GM23338 (cell line): Measurements from ENCODE around the gene SCN4B. TPM values are rescaled to one million over a fixed set of nuclear protein-coding genes. Genes with fewer than 3 reads are reported as not detected.

Source experiments
- ATAC-seq: fragments of 200-7000 bp; cut with Tn5 transposase; 3 replicates; pipeline ENCODE4 v1.9.1; 2020
- DNase-seq: peaks from one replicate; pipeline ENCODE4 v3.0.0-alpha.2; 2015; ENCODE audit warnings: low spot score
- H2AFZ ChIP-seq: fragments of 200-600 bp; sonication (generic); 2 replicates; pipeline ENCODE4 v1.8.0; 2016; ENCODE audit warnings: antibody characterized with exemption, mild to moderate bottlenecking, moderate library complexity
- H3F3A ChIP-seq: fragments of 200-600 bp; sonication (generic); replicated peaks from 2 replicates; pipeline ENCODE4 v1.8.0; 2017; ENCODE audit warnings: antibody characterized with exemption, mixed run types, low read depth
- H3K27ac ChIP-seq: fragments of 200-600 bp; sonication (generic); 2 replicates; pipeline ENCODE4 v1.6.1; 2016; ENCODE audit warnings: low read depth
- H3K27me3 ChIP-seq: fragments of 200-600 bp; sonication (generic); 2 replicates; pipeline ENCODE4 v1.8.0; 2016; ENCODE audit warnings: mild to moderate bottlenecking, mixed run types, moderate library complexity; ENCODE audit not compliant: insufficient read depth
- H3K36me3 ChIP-seq: fragments of 200-600 bp; sonication (generic); 2 replicates; pipeline ENCODE4 v1.8.0; 2016; ENCODE audit warnings: mild to moderate bottlenecking; ENCODE audit not compliant: insufficient read depth
- H3K4me1 ChIP-seq: fragments of 200-600 bp; sonication (generic); 2 replicates; pipeline ENCODE4 v1.8.0; 2016; ENCODE audit warnings: mild to moderate bottlenecking, moderate library complexity; ENCODE audit not compliant: insufficient read depth
- H3K4me2 ChIP-seq: fragments of 200-600 bp; sonication (generic); 2 replicates; pipeline ENCODE4 v1.7.1; 2017; ENCODE audit warnings: mixed run types
- H3K4me3 ChIP-seq: fragments of 200-600 bp; sonication (generic); 2 replicates; pipeline ENCODE4 v1.6.1; 2016; ENCODE audit warnings: mixed run types
- H3K79me2 ChIP-seq: fragments of 200-600 bp; sonication (generic); replicated peaks from 2 replicates; pipeline ENCODE4 v1.8.0; 2017; ENCODE audit warnings: mild to moderate bottlenecking; ENCODE audit not compliant: insufficient read depth
- H3K9me2 ChIP-seq: fragments of 200-600 bp; sonication (generic); 2 replicates; pipeline ENCODE4 v1.8.0; 2017; ENCODE audit not compliant: insufficient read depth
- H4K20me1 ChIP-seq: fragments of 200-600 bp; sonication (generic); replicated peaks from 2 replicates; pipeline ENCODE4 v1.8.0; 2017; ENCODE audit warnings: mild to moderate bottlenecking; ENCODE audit not compliant: insufficient read depth
- H3K27ac Mint-ChIP-seq: 2 replicates; pipeline ENCODE4 v1.8.0; 2020; ENCODE audit warnings: inconsistent platforms, mild to moderate bottlenecking, moderate library complexity, mixed read lengths
- H3K27me3 Mint-ChIP-seq: 3 replicates; pipeline ENCODE4 v1.8.0; 2022; ENCODE audit warnings: low read depth, mild to moderate bottlenecking, moderate library complexity, mixed read lengths, inconsistent platforms; ENCODE audit not compliant: insufficient read depth, poor library complexity
- H3K36me3 Mint-ChIP-seq: 3 replicates; pipeline ENCODE4 v1.8.0; 2021; ENCODE audit warnings: low read depth, mild to moderate bottlenecking, inconsistent platforms, moderate library complexity, mixed read lengths
- H3K4me1 Mint-ChIP-seq: 3 replicates; pipeline ENCODE4 v1.8.0; 2020; ENCODE audit warnings: mild to moderate bottlenecking, inconsistent platforms, mixed read lengths
- H3K4me3 Mint-ChIP-seq: 3 replicates; pipeline ENCODE4 v1.8.0; 2021; ENCODE audit warnings: moderate library complexity, mild to moderate bottlenecking, inconsistent platforms, mixed read lengths
- H3K9me3 Mint-ChIP-seq: 3 replicates; pipeline ENCODE4 v1.8.0; 2020; ENCODE audit warnings: moderate library complexity, mild to moderate bottlenecking, inconsistent platforms, mixed read lengths
- CREB1 ChIP-seq: fragments of 250-450 bp; sonication (Bioruptor Pico); IDR thresholded peaks from 2 replicates; pipeline ENCODE4 v1.5.0; 2020; ENCODE audit warnings: low read depth, mild to moderate bottlenecking, moderate library complexity
- CTCF ChIP-seq, 2 experiments: fragments of 200-600 bp in 1 of 2; sonication (generic) in 1 of 2; conservative IDR thresholded peaks; 2 replicates each; pipeline versions ENCODE4 v1.5.1 to v1.6.1; 2016 to 2017; ENCODE audit warnings: antibody characterized with exemption in 2 of 2, low read depth in 2 of 2, mild to moderate bottlenecking in 2 of 2, moderate library complexity in 1 of 2
- ETS1 ChIP-seq: IDR thresholded peaks from 2 replicates; pipeline ENCODE4 v1.6.1; 2016; ENCODE audit warnings: antibody characterized with exemption
- EZH2 ChIP-seq: fragments of 200-600 bp; sonication (generic); IDR thresholded peaks from one replicate; pipeline ENCODE4 v1.8.0; 2017; ENCODE audit warnings: antibody characterized with exemption, mild to moderate bottlenecking, low read depth; ENCODE audit not compliant: unreplicated experiment
- EZH2phosphoT487 ChIP-seq: fragments of 200-600 bp; sonication (generic); IDR thresholded peaks from one replicate; pipeline ENCODE4 v1.8.1; 2018; ENCODE audit warnings: antibody characterized with exemption; ENCODE audit not compliant: unreplicated experiment
- JUNB ChIP-seq: IDR thresholded peaks from one replicate; pipeline ENCODE4 v1.6.1; 2016; ENCODE audit warnings: antibody characterized with exemption; ENCODE audit not compliant: unreplicated experiment
- NANOG ChIP-seq: IDR thresholded peaks from 2 replicates; pipeline ENCODE4 v1.6.1; 2016; ENCODE audit warnings: antibody characterized with exemption, borderline replicate concordance
- ZNF331 ChIP-seq: fragments of 250-450 bp; sonication (Bioruptor Pico); IDR thresholded peaks from 2 replicates; pipeline ENCODE4 v1.5.0; 2020; ENCODE audit warnings: low read depth, mild to moderate bottlenecking, moderate library complexity
- polyA plus RNA-seq: library from polyadenylated mRNA; unstranded; fragments of >200 nt; fragmentation: Nextera tagmentation; extraction: Ambion mirVana; gene quantifications from 2 replicates; pipeline ENCODE4 v1.2.1, GENCODE V29; 2016
- total RNA-seq: library from RNA; depleted of rRNA; stranded (reverse); fragments of >200 nt; shearing (Covaris generic); gene quantifications from 2 replicates; pipeline ENCODE4 v1.2.3, GENCODE V29; 2014
- TF ChIP-seq, protein P1 (sequence below): IDR thresholded peaks from one replicate; pipeline ENCODE4 v1.6.1; 2018; ENCODE audit warnings: antibody characterized with exemption; ENCODE audit not compliant: unreplicated experiment
- TF ChIP-seq, protein P2 (sequence below): fragments of 250-450 bp; sonication (Bioruptor Pico); IDR thresholded peaks from 2 replicates; pipeline ENCODE4 v1.5.0; 2020; ENCODE audit warnings: mild to moderate bottlenecking, moderate library complexity

Gene SCN4B
- total and polyA plus RNA-seq, 2 experiments from 2014 or later = 0.45 to 3.0 TPM

- no peak for DNase-seq
- peaks cover 15% of the 10 kb centered on the region for H3K27me3 Mint-ChIP-seq
These were observed 12.3 kb upstream of the SCN4B start for GRCh38 chr11:118164885-118165284.

More at GRCh38 chr11:118164885-118165284, 12.3 kb upstream of the SCN4B start:
- Histone ChIP-seq H3K27me3 (peaks cover 32% of the 10 kb centered on the region), H3K36me3 (no peaks in the 10 kb centered on the region), H3K27ac (no peak overlapping the region), H3F3A (no peaks in the 10 kb centered on the region), H3K79me2 (no peaks in the 10 kb centered on the region), H3K4me1 (no peaks in the 10 kb centered on the region), H3K4me2 (no peak overlapping the region), H2AFZ (no peak overlapping the region), H4K20me1 (no peaks in the 10 kb centered on the region; the same call in 1 of the 2 replicates), H3K4me3 (no peak overlapping the region), H3K9me2 (no peaks in the 10 kb centered on the region)
- no peak overlapping the region for H3K27ac Mint-ChIP-seq
- peak; percentile 26 for ATAC-seq
- no peak overlapping the region for H3K4me3 Mint-ChIP-seq
- peaks cover 9% of the 10 kb centered on the region; the same call in 2 of the 3 replicates for H3K4me1 Mint-ChIP-seq
- TF ChIP-seq, protein P1, sequence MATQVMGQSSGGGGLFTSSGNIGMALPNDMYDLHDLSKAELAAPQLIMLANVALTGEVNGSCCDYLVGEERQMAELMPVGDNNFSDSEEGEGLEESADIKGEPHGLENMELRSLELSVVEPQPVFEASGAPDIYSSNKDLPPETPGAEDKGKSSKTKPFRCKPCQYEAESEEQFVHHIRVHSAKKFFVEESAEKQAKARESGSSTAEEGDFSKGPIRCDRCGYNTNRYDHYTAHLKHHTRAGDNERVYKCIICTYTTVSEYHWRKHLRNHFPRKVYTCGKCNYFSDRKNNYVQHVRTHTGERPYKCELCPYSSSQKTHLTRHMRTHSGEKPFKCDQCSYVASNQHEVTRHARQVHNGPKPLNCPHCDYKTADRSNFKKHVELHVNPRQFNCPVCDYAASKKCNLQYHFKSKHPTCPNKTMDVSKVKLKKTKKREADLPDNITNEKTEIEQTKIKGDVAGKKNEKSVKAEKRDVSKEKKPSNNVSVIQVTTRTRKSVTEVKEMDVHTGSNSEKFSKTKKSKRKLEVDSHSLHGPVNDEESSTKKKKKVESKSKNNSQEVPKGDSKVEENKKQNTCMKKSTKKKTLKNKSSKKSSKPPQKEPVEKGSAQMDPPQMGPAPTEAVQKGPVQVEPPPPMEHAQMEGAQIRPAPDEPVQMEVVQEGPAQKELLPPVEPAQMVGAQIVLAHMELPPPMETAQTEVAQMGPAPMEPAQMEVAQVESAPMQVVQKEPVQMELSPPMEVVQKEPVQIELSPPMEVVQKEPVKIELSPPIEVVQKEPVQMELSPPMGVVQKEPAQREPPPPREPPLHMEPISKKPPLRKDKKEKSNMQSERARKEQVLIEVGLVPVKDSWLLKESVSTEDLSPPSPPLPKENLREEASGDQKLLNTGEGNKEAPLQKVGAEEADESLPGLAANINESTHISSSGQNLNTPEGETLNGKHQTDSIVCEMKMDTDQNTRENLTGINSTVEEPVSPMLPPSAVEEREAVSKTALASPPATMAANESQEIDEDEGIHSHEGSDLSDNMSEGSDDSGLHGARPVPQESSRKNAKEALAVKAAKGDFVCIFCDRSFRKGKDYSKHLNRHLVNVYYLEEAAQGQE = no peak
- TF ChIP-seq NANOG (no peak), ZNF331 (no peak), EZH2phosphoT487 (no peak), EZH2 (no peak), ETS1 (no peak), CTCF (conservative IDR thresholded peaks at IDR 0.05; ENCODE audit: low read depth in 2 of 2) (no peak), CREB1 (CRISPR knock-in tag) (no peak), JUNB (no peak)
- TF ChIP-seq, protein P2, sequence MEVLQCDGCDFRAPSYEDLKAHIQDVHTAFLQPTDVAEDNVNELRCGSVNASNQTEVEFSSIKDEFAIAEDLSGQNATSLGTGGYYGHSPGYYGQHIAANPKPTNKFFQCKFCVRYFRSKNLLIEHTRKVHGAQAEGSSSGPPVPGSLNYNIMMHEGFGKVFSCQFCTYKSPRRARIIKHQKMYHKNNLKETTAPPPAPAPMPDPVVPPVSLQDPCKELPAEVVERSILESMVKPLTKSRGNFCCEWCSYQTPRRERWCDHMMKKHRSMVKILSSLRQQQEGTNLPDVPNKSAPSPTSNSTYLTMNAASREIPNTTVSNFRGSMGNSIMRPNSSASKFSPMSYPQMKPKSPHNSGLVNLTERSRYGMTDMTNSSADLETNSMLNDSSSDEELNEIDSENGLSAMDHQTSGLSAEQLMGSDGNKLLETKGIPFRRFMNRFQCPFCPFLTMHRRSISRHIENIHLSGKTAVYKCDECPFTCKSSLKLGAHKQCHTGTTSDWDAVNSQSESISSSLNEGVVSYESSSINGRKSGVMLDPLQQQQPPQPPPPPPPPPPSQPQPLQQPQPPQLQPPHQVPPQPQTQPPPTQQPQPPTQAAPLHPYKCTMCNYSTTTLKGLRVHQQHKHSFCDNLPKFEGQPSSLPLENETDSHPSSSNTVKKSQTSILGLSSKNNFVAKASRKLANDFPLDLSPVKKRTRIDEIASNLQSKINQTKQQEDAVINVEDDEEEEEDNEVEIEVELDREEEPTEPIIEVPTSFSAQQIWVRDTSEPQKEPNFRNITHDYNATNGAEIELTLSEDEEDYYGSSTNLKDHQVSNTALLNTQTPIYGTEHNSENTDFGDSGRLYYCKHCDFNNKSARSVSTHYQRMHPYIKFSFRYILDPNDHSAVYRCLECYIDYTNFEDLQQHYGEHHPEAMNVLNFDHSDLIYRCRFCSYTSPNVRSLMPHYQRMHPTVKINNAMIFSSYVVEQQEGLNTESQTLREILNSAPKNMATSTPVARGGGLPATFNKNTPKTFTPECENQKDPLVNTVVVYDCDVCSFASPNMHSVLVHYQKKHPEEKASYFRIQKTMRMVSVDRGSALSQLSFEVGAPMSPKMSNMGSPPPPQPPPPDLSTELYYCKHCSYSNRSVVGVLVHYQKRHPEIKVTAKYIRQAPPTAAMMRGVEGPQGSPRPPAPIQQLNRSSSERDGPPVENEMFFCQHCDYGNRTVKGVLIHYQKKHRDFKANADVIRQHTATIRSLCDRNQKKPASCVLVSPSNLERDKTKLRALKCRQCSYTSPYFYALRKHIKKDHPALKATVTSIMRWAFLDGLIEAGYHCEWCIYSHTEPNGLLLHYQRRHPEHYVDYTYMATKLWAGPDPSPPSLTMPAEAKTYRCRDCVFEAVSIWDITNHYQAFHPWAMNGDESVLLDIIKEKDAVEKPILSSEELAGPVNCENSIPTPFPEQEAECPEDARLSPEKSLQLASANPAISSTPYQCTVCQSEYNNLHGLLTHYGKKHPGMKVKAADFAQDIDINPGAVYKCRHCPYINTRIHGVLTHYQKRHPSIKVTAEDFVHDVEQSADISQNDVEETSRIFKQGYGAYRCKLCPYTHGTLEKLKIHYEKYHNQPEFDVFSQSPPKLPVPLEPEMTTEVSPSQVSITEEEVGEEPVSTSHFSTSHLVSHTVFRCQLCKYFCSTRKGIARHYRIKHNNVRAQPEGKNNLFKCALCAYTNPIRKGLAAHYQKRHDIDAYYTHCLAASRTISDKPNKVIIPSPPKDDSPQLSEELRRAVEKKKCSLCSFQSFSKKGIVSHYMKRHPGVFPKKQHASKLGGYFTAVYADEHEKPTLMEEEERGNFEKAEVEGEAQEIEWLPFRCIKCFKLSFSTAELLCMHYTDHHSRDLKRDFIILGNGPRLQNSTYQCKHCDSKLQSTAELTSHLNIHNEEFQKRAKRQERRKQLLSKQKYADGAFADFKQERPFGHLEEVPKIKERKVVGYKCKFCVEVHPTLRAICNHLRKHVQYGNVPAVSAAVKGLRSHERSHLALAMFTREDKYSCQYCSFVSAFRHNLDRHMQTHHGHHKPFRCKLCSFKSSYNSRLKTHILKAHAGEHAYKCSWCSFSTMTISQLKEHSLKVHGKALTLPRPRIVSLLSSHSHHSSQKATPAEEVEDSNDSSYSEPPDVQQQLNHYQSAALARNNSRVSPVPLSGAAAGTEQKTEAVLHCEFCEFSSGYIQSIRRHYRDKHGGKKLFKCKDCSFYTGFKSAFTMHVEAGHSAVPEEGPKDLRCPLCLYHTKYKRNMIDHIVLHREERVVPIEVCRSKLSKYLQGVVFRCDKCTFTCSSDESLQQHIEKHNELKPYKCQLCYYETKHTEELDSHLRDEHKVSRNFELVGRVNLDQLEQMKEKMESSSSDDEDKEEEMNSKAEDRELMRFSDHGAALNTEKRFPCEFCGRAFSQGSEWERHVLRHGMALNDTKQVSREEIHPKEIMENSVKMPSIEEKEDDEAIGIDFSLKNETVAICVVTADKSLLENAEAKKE = no peak
- no peaks in the 10 kb centered on the region for H3K36me3 Mint-ChIP-seq
- no peaks in the 10 kb centered on the region for H3K9me3 Mint-ChIP-seq
